Lung (tissue), 12 donors: ENCODE data around the gene OPRM1. TPM values are rescaled to one million over a fixed set of nuclear protein-coding genes. Genes with fewer than 3 reads are reported as not detected.

Experiments used
- ATAC-seq: fragments of 200-7000 bp; cut with Tn5 transposase; one replicate; pipeline ENCODE4 v1.9.1; 2020; ENCODE audit warnings: moderate number of reproducible peaks; ENCODE audit not compliant: insufficient read depth, low FRiP score
- DNase-seq, 3 donors: peaks; one replicate each; pipeline ENCODE4 v3.0.0-alpha.2; 2013 to 2017
- H3K27ac ChIP-seq, 2 donors: one replicate each; pipeline ENCODE4 v1.5.1; 2013; ENCODE audit warnings: mild to moderate bottlenecking in 2 of 2, moderate library complexity in 2 of 2, control low read depth in 1 of 2, inconsistent platforms in 1 of 2, low read depth in 1 of 2, low read length in 1 of 2
- H3K27me3 ChIP-seq, 3 donors: one replicate each; pipeline ENCODE4 v1.5.1; 2013; ENCODE audit warnings: low read length in 2 of 3; ENCODE audit not compliant: control insufficient read depth in 3 of 3, insufficient read depth in 3 of 3
- H3K36me3 ChIP-seq, 4 donors: one replicate each; pipeline ENCODE4 v1.5.1; 2013; ENCODE audit warnings: low read length in 4 of 4, mild to moderate bottlenecking in 1 of 4, moderate library complexity in 1 of 4; ENCODE audit not compliant: control insufficient read depth in 4 of 4, insufficient read depth in 4 of 4
- H3K4me1 ChIP-seq, 5 donors: one replicate each; pipeline ENCODE4 v1.5.1; 2013; ENCODE audit warnings: low read length in 5 of 5, mild to moderate bottlenecking in 2 of 5, moderate library complexity in 1 of 5; ENCODE audit not compliant: control insufficient read depth in 5 of 5, insufficient read depth in 5 of 5
- H3K4me3 ChIP-seq: one replicate; pipeline ENCODE4 v1.5.1; 2013; ENCODE audit warnings: mild to moderate bottlenecking, control low read depth, moderate library complexity
- H3K9ac ChIP-seq, 2 donors: one replicate each; pipeline ENCODE4 v1.5.1; 2013; ENCODE audit warnings: low read length in 2 of 2, control low read depth in 1 of 2; ENCODE audit not compliant: insufficient read depth in 1 of 2
- H3K9me3 ChIP-seq, 4 donors: one replicate each; pipeline ENCODE4 v1.5.1; 2013; ENCODE audit warnings: low read length in 3 of 4, mild to moderate bottlenecking in 1 of 4, moderate library complexity in 1 of 4; ENCODE audit not compliant: control insufficient read depth in 4 of 4, insufficient read depth in 3 of 4
- CTCF ChIP-seq: IDR thresholded peaks from 2 replicates; pipeline ENCODE4 v1.5.1; 2012; ENCODE audit warnings: mild to moderate bottlenecking; ENCODE audit errors: control extremely low read depth, extremely low read depth
- WGBS, 2 donors: extraction: QIAGEN DNeasy Blood & Tissue Kit; methylation state at CpG; one replicate each; pipeline ENCODE4 v1.1.7; 2013; 5-methylcytosine and 5-hydroxymethylcytosine counted together
- polyA plus RNA-seq, 2 donors: library from polyadenylated mRNA; stranded (reverse); fragments of 200-250 nt; gene quantifications; one replicate each; pipeline ENCODE4 v1.2.1, GENCODE V29; 2013
- total RNA-seq, 2 donors: library from RNA; depleted of rRNA in 1 of 2; stranded (reverse); fragments of >200 nt in 1 of 2; gene quantifications; one replicate each; pipeline ENCODE4 v1.2.1, GENCODE V29; 2014 to 2021
- donor health status: control.
- donor health status: control.
- donor health status: Bipolar disorder and iron deficiency.
- donor health status: healthy.
- donor health status: DM: yes; HTN: yes; CAD: no.

The OPRM1 gene
- total and polyA plus RNA-seq, 4 donors: not detected

- ATAC-seq (no peak), DNase-seq (no peak)
- H3K9ac ChIP-seq: no peak overlapping the region
- H3K27me3 ChIP-seq: no peaks in the 10 kb centered on the region
- peaks cover 0 to 13% (median 0%) of the 10 kb centered on the region in 4 donors for H3K9me3 ChIP-seq
- no peak overlapping the region for H3K4me3 ChIP-seq
- WGBS, 2 donors: 92 to 96% methylated on average over 2 of the region's 2 CpGs
- H3K36me3 ChIP-seq: no peaks in the 10 kb centered on the region
- TF ChIP-seq CTCF: no peak
- no peak overlapping the region for H3K27ac ChIP-seq
- H3K4me1 ChIP-seq: no peaks in the 10 kb centered on the region
Measured at GRCh38 chr6:154122195-154122925, 83.3 kb downstream of the OPRM1 start.

- Histone ChIP-seq H3K27me3 (no peaks in the 10 kb centered on the region), H3K27ac (no peak overlapping the region), H3K9ac (no peak overlapping the region), H3K9me3 (peaks cover 0 to 13% (median 0%) of the 10 kb centered on the region in 4 donors), H3K4me1 (no peaks in the 10 kb centered on the region), H3K36me3 (no peaks in the 10 kb centered on the region), H3K4me3 (no peak overlapping the region)
- 66 to 72% methylated on average over 8 of the region's 8 CpGs for whole genome bisulfite sequencing, 2 donors
- no peak for ATAC-seq
- DNase-seq: no peak
- no peak for TF ChIP-seq CTCF
Measured at GRCh38 chr6:154123155-154123956, 84.3 kb downstream of the OPRM1 start.

- ATAC-seq (no peak), DNase-seq (no peak)
- Histone ChIP-seq H3K27ac (no peak overlapping the region), H3K27me3 (no peaks in the 10 kb centered on the region), H3K4me1 (no peaks in the 10 kb centered on the region), H3K4me3 (no peak overlapping the region), H3K36me3 (no peaks in the 10 kb centered on the region), H3K9ac (no peak overlapping the region), H3K9me3 (peaks cover 0 to 13% (median 0%) of the 10 kb centered on the region in 4 donors)
- TF ChIP-seq CTCF: no peak
- 27 to 61% methylated on average over 2 of the region's 2 CpGs for WGBS, 2 donors
Measured at GRCh38 chr6:154125421-154125820, 86.4 kb downstream of the OPRM1 start.
